Smooth muscle cell (in vitro differentiated cells): ENCODE data around the gene UBE2C. TPM values are rescaled to one million over a fixed set of nuclear protein-coding genes. Genes with fewer than 3 reads are reported as not detected.
A peak's percentile ranks its signal among the peaks of the same experiment; 100 is the strongest.

Experiments used
- DNase-seq: peaks from one replicate; lab custom pipeline; 2025; ENCODE audit not compliant: unreplicated experiment; lab: John Stamatoyannopoulos, UW
- H2AFZ ChIP-seq: fragments of 200-600 bp; sonication (generic); 2 replicates; pipeline ENCODE4 v1.6.0; 2016; ENCODE audit warnings: antibody characterized with exemption, low read depth, mild to moderate bottlenecking
- H3F3A ChIP-seq: fragments of 200-600 bp; sonication (generic); 2 replicates; pipeline ENCODE4 v1.6.0; 2017; ENCODE audit warnings: antibody characterized with exemption, low read depth
- H3K27ac ChIP-seq: fragments of 200-600 bp; sonication (generic); 2 replicates; pipeline ENCODE4 v1.5.1; 2016; ENCODE audit warnings: low read depth, mild to moderate bottlenecking
- H3K27me3 ChIP-seq: fragments of 200-600 bp; sonication (generic); 2 replicates; pipeline ENCODE4 v1.6.1; 2016; ENCODE audit warnings: low read depth, mild to moderate bottlenecking
- H3K36me3 ChIP-seq: fragments of 200-600 bp; sonication (generic); 2 replicates; pipeline ENCODE4 v1.5.1; 2016; ENCODE audit warnings: low read depth
- H3K4me1 ChIP-seq: fragments of 200-600 bp; sonication (generic); 2 replicates; pipeline ENCODE4 v1.5.1; 2016; ENCODE audit warnings: low read depth
- H3K4me2 ChIP-seq: fragments of 200-600 bp; sonication (generic); 2 replicates; pipeline ENCODE4 v1.6.0; 2016; ENCODE audit warnings: mild to moderate bottlenecking
- H3K4me3 ChIP-seq: fragments of 200-600 bp; sonication (generic); 2 replicates; pipeline ENCODE4 v1.5.1; 2016; ENCODE audit warnings: mild to moderate bottlenecking
- H3K79me2 ChIP-seq: fragments of 200-600 bp; sonication (generic); 2 replicates; pipeline ENCODE4 v1.6.0; 2016; ENCODE audit warnings: low read depth, mild to moderate bottlenecking
- H3K9ac ChIP-seq: fragments of 200-600 bp; sonication (generic); 2 replicates; pipeline ENCODE4 v1.6.0; 2016; ENCODE audit warnings: low read depth
- H3K9me3 ChIP-seq: fragments of 200-600 bp; sonication (generic); replicated peaks from 2 replicates; pipeline ENCODE4 v1.5.1; 2016; ENCODE audit warnings: low read depth
- H4K20me1 ChIP-seq: fragments of 200-600 bp; sonication (generic); 2 replicates; pipeline ENCODE4 v1.6.0; 2016; ENCODE audit warnings: low read depth
- CTCF ChIP-seq: fragments of 200-600 bp; sonication (generic); IDR thresholded peaks from 2 replicates; pipeline ENCODE4 v1.5.1; 2017; ENCODE audit warnings: borderline replicate concordance, mild to moderate bottlenecking, antibody characterized with exemption; ENCODE audit not compliant: insufficient read depth, poor library complexity, severe bottlenecking
- WGBS: methylation state at CpG from one replicate; pipeline ENCODE4 v1.1.7; 2016; ENCODE audit warnings: low lambda C conversion rate; 5-methylcytosine and 5-hydroxymethylcytosine counted together
- polyA plus RNA-seq: library from polyadenylated mRNA; unstranded; fragments of >200 nt; fragmentation: Nextera tagmentation; extraction: Ambion mirVana; gene quantifications from 2 replicates; pipeline ENCODE4 v1.2.1, GENCODE V29; 2016
- total RNA-seq: library from RNA; depleted of rRNA; stranded (reverse); fragments of >200 nt; gene quantifications from 2 replicates; pipeline ENCODE4 v1.2.3, GENCODE V29; 2014

UBE2C gene
- total and polyA plus RNA-seq, 2 experiments from 2014 or later = 35.1 to 66.5 TPM

DNA sequence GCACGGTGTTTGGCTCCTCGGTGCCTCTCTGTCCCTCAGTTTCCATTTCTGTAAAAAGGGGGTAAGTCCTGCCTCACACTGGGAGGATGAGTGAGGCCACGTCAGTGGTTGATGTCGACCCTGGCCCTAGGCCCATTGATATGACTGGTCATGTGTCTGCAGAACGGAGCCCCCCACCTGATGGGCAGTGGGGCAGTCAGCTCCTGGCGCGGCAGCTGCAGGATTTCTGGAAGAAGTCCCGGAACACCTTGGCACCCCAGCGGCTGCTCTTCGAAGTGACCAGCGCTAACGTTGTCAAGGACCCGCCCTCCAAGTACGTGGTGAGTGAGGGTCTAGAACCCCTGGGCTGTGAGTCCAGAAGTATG is 22.3 kb downstream of the UBE2C start:
- WGBS = 93% methylated on average over 14 of the region's 14 CpGs
- H3K27ac ChIP-seq = no peak overlapping the region

GRCh38 chr20:45835329-45835765 is 22.9 kb downstream of the UBE2C start:
- Histone ChIP-seq H3K27me3 (no peaks in the 10 kb centered on the region), H3F3A (peaks cover 11% of the 10 kb centered on the region), H2AFZ (no peak overlapping the region), H4K20me1 (peaks cover 7% of the 10 kb centered on the region), H3K4me3 (no peak overlapping the region), H3K9me3 (no peaks in the 10 kb centered on the region), H3K36me3 (no peaks in the 10 kb centered on the region), H3K4me1 (peaks cover 5% of the 10 kb centered on the region), H3K4me2 (peak overlapping the region; percentile 99), H3K9ac (no peak overlapping the region), H3K79me2 (no peaks in the 10 kb centered on the region), H3K27ac (peak overlapping the region; percentile 5)
- TF ChIP-seq CTCF = no peak
- WGBS = 90% methylated on average over 3 of the region's 3 CpGs
- no peak for DNase-seq

More for the DNA sequence above, 22.3 kb downstream of the UBE2C start:
- Histone ChIP-seq H3K36me3 (no peaks in the 10 kb centered on the region), H3K9me3 (no peaks in the 10 kb centered on the region), H3K4me3 (peak overlapping the region; percentile 88), H3K4me1 (peaks cover 5% of the 10 kb centered on the region), H3K4me2 (peak overlapping the region; percentile 99), H3K79me2 (no peaks in the 10 kb centered on the region), H3K9ac (no peak overlapping the region), H2AFZ (no peak overlapping the region), H4K20me1 (peaks cover 6% of the 10 kb centered on the region), H3K27me3 (no peaks in the 10 kb centered on the region), H3F3A (peaks cover 11% of the 10 kb centered on the region)
- DNase-seq = no peak
- TF ChIP-seq CTCF = no peak

GRCh38 chr20:45835825-45836224 is 23.4 kb downstream of the UBE2C start:
- Histone ChIP-seq H3K4me1 (peaks cover 5% of the 10 kb centered on the region), H3F3A (peaks cover 11% of the 10 kb centered on the region), H3K4me3 (no peak overlapping the region), H3K27me3 (no peaks in the 10 kb centered on the region), H3K79me2 (no peaks in the 10 kb centered on the region), H3K27ac (peak overlapping the region; percentile 5), H2AFZ (no peak overlapping the region), H3K4me2 (peak overlapping the region; percentile 99), H3K9ac (no peak overlapping the region), H4K20me1 (peaks cover 7% of the 10 kb centered on the region), H3K9me3 (no peaks in the 10 kb centered on the region), H3K36me3 (no peaks in the 10 kb centered on the region)
- DNase-seq = no peak
- WGBS = 83% methylated on average over 5 of the region's 5 CpGs
- TF ChIP-seq CTCF = no peak

DNA sequence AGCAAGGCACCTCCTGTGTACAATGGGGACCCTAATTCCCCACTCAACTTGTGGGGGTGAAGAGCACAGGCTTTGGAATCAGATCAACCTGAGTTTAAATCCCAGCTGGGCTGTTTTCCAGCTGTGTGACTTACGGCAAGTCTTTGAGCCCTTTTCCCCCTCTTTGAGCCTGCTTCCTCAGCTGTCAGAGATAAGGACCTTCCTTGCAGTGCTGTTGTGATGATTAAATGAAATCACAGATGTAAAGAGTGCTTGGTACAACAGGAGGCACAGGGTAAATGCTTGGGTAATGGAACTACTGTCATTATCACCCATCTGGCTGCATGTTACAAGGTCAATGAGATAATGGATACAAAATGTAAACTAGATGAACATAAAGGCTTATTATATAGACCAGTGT is 24.4 kb downstream of the UBE2C start:
- Histone ChIP-seq H3K9ac (no peak overlapping the region), H4K20me1 (peaks cover 7% of the 10 kb centered on the region), H3F3A (peaks cover 11% of the 10 kb centered on the region), H3K36me3 (no peaks in the 10 kb centered on the region), H3K4me3 (no peak overlapping the region), H3K4me2 (no peak overlapping the region), H3K4me1 (peaks cover 5% of the 10 kb centered on the region), H3K9me3 (no peaks in the 10 kb centered on the region), H2AFZ (no peak overlapping the region), H3K79me2 (no peaks in the 10 kb centered on the region), H3K27ac (no peak overlapping the region), H3K27me3 (no peaks in the 10 kb centered on the region)
- TF ChIP-seq CTCF = no peak
- 10% methylated on average over 1 of the region's 1 CpG for WGBS
- no peak for DNase-seq
